WTC11 (cell line): ENCODE data around the gene EID2. TPM values are rescaled to one million over a fixed set of nuclear protein-coding genes. Genes with fewer than 3 reads are reported as not detected.
A peak's percentile ranks its signal among the peaks of the same experiment; 100 is the strongest.

Source experiments
- ATAC-seq: fragments of 200-7000 bp; cut with Tn5 transposase; 2 replicates; pipeline ENCODE4 v1.10.0; 2021; ENCODE audit warnings: mild to moderate bottlenecking, moderate library complexity
- CTCF ChIA-PET: fragments of 300-600 bp; sonication (Branson Sonifier 250); formaldehyde crosslinking; loops from one replicate; lab custom pipeline; 2021; ENCODE audit warnings: antibody characterized with exemption; lab: Charles Lee
- POLR2A ChIA-PET: fragments of 350-600 bp; sonication (Branson Sonifier 250); formaldehyde crosslinking; loops from one replicate; lab custom pipeline; 2021; ENCODE audit warnings: antibody characterized with exemption; lab: Charles Lee
- DNase-seq: peaks from one replicate; pipeline ENCODE4 v3.0.0; 2021; ENCODE audit warnings: low spot score
- H3K27ac Mint-ChIP-seq: 2 replicates; pipeline ENCODE4 v1.8.0; 2021; ENCODE audit warnings: mixed read lengths
- H3K27me3 Mint-ChIP-seq: 2 replicates; pipeline ENCODE4 v1.8.0; 2021; ENCODE audit warnings: low read depth, mild to moderate bottlenecking, moderate library complexity, mixed read lengths
- H3K36me3 Mint-ChIP-seq: 2 replicates; pipeline ENCODE4 v1.8.0; 2021; ENCODE audit warnings: mixed read lengths
- H3K4me1 Mint-ChIP-seq: 2 replicates; pipeline ENCODE4 v1.8.0; 2022; ENCODE audit warnings: mixed read lengths
- H3K4me3 Mint-ChIP-seq: 2 replicates; pipeline ENCODE4 v1.8.0; 2021; ENCODE audit warnings: mild to moderate bottlenecking, moderate library complexity, mixed read lengths
- H3K9me3 Mint-ChIP-seq: 2 replicates; pipeline ENCODE4 v1.8.0; 2021; ENCODE audit warnings: mixed read lengths
- ATF1 ChIP-seq: sonication (generic); formaldehyde crosslinking; IDR thresholded peaks from 2 replicates; pipeline ENCODE4 v1.8.1; 2023; ENCODE audit warnings: mild to moderate bottlenecking, moderate library complexity, missing genetic modification reagents
- CBFB ChIP-seq: sonication (generic); formaldehyde crosslinking; IDR thresholded peaks from 2 replicates; pipeline ENCODE4 v1.8.1; 2022; ENCODE audit warnings: mild to moderate bottlenecking, low read depth, missing genetic modification reagents
- CREB1 ChIP-seq: sonication (generic); formaldehyde crosslinking; IDR thresholded peaks from 2 replicates; pipeline ENCODE4 v1.8.0; 2023; ENCODE audit warnings: mild to moderate bottlenecking, missing genetic modification reagents
- ETV6 ChIP-seq: sonication (generic); formaldehyde crosslinking; IDR thresholded peaks from 2 replicates; pipeline ENCODE4 v1.8.1; 2022; ENCODE audit warnings: mild to moderate bottlenecking, missing genetic modification reagents
- FOXJ3 ChIP-seq: sonication (generic); formaldehyde crosslinking; IDR thresholded peaks from 2 replicates; pipeline ENCODE4 v1.9.0; 2021; ENCODE audit warnings: missing genetic modification reagents, mild to moderate bottlenecking, borderline replicate concordance
- FOXK1 ChIP-seq: sonication (generic); formaldehyde crosslinking; IDR thresholded peaks from 2 replicates; pipeline ENCODE4 v1.8.0; 2022; ENCODE audit warnings: mild to moderate bottlenecking, moderate library complexity, missing genetic modification reagents
- GABPB1 ChIP-seq: sonication (generic); formaldehyde crosslinking; IDR thresholded peaks from 2 replicates; pipeline ENCODE4 v1.8.1; 2023; ENCODE audit warnings: mild to moderate bottlenecking, missing genetic modification reagents
- JUN ChIP-seq: sonication (generic); formaldehyde crosslinking; IDR thresholded peaks from 2 replicates; pipeline ENCODE4 v1.8.0; 2023; ENCODE audit warnings: mild to moderate bottlenecking, missing genetic modification reagents
- KAT7 ChIP-seq: sonication (generic); formaldehyde crosslinking; IDR thresholded peaks from 2 replicates; pipeline ENCODE4 v1.8.1; 2023; ENCODE audit warnings: missing genetic modification reagents, mild to moderate bottlenecking, borderline replicate concordance
- MXD4 ChIP-seq: fragments of 250-450 bp; sonication (Bioruptor Pico); IDR thresholded peaks from 2 replicates; pipeline ENCODE4 v1.8.0; 2021; ENCODE audit warnings: mild to moderate bottlenecking, moderate library complexity, borderline replicate concordance
- MYBL2 ChIP-seq: sonication (generic); formaldehyde crosslinking; IDR thresholded peaks from 2 replicates; pipeline ENCODE4 v1.8.1; 2023; ENCODE audit warnings: mild to moderate bottlenecking, moderate library complexity, missing genetic modification reagents
- NFATC4 ChIP-seq: fragments of 250-450 bp; sonication (Bioruptor Pico); IDR thresholded peaks from 2 replicates; pipeline ENCODE4 v1.9.0; 2021; ENCODE audit warnings: mild to moderate bottlenecking
- NR2C2 ChIP-seq: sonication (generic); formaldehyde crosslinking; IDR thresholded peaks from 2 replicates; pipeline ENCODE4 v1.8.0; 2022; ENCODE audit warnings: mild to moderate bottlenecking, missing genetic modification reagents
- RELA ChIP-seq: sonication (generic); formaldehyde crosslinking; IDR thresholded peaks from 2 replicates; pipeline ENCODE4 v1.8.1; 2022; ENCODE audit warnings: missing genetic modification reagents, mild to moderate bottlenecking, borderline replicate concordance
- SMAD3 ChIP-seq: sonication (generic); formaldehyde crosslinking; IDR thresholded peaks from 2 replicates; pipeline ENCODE4 v1.8.0; 2022; ENCODE audit warnings: missing genetic modification reagents, mild to moderate bottlenecking, borderline replicate concordance
- SOX15 ChIP-seq: fragments of 250-450 bp; sonication (Bioruptor Pico); IDR thresholded peaks from 2 replicates; pipeline ENCODE4 v1.9.0; 2021; ENCODE audit warnings: mild to moderate bottlenecking
- TEAD1 ChIP-seq: sonication (generic); formaldehyde crosslinking; IDR thresholded peaks from 2 replicates; pipeline ENCODE4 v1.8.0; 2022; ENCODE audit warnings: mild to moderate bottlenecking, missing genetic modification reagents
- TEAD4 ChIP-seq: sonication (generic); formaldehyde crosslinking; IDR thresholded peaks from 2 replicates; pipeline ENCODE4 v1.8.0; 2022; ENCODE audit warnings: mild to moderate bottlenecking, missing genetic modification reagents
- ZNF671 ChIP-seq: fragments of 250-450 bp; sonication (Bioruptor Pico); IDR thresholded peaks from 2 replicates; pipeline ENCODE4 v1.8.0; 2021; ENCODE audit warnings: mild to moderate bottlenecking
- total RNA-seq: library from RNA; stranded (reverse); gene quantifications from 3 replicates; pipeline ENCODE4 v1.2.3, GENCODE V29; 2021
- TF ChIP-seq, protein P1 (sequence below): fragments of 200-600 bp; IDR thresholded peaks from 2 replicates; pipeline ENCODE4 v1.8.0; 2022; ENCODE audit warnings: antibody characterized with exemption
- TF ChIP-seq, protein P2 (sequence below): sonication (generic); formaldehyde crosslinking; IDR thresholded peaks from 2 replicates; pipeline ENCODE4 v1.8.0; 2022; ENCODE audit warnings: missing genetic modification reagents
- TF ChIP-seq, protein P3 (sequence below): fragments of 250-450 bp; sonication (Bioruptor Pico); IDR thresholded peaks from 2 replicates; pipeline ENCODE4 v1.8.0; 2021; ENCODE audit warnings: mild to moderate bottlenecking
- TF ChIP-seq, protein P4 (sequence below): sonication (generic); formaldehyde crosslinking; IDR thresholded peaks from 2 replicates; pipeline ENCODE4 v1.8.1; 2022; ENCODE audit warnings: mild to moderate bottlenecking, moderate library complexity, missing genetic modification reagents

The EID2 gene
- total RNA-seq, 1 experiment from 2014 or later: 21.5 TPM

DNA sequence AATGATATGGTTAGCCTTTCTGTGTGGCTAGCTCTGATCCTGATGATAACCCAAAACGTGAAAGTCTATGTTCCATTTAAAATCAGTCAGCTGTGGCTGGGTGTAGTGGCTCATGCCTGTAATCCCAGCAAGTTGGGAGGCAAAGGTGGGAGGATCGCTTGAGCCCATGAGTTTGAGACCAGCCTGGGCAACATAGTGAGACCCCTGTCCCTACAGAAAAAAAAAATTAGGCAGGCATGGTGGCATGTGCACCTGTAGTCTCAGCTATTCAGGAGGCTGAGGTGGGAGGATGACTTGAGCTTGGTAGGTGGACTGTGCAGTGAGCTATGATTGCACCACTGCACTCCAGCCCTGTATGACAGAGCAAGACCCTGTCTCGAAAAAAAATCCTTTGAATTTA, 6.2 kb downstream of the EID2 start (continued):
- TF ChIP-seq NFATC4 (CRISPR knock-in tag) (no peak), SOX15 (CRISPR knock-in tag) (no peak), MYBL2 (no peak), TEAD4 (no peak), TEAD1 (no peak), FOXJ3 (CRISPR knock-in tag) (no peak)

DNA sequence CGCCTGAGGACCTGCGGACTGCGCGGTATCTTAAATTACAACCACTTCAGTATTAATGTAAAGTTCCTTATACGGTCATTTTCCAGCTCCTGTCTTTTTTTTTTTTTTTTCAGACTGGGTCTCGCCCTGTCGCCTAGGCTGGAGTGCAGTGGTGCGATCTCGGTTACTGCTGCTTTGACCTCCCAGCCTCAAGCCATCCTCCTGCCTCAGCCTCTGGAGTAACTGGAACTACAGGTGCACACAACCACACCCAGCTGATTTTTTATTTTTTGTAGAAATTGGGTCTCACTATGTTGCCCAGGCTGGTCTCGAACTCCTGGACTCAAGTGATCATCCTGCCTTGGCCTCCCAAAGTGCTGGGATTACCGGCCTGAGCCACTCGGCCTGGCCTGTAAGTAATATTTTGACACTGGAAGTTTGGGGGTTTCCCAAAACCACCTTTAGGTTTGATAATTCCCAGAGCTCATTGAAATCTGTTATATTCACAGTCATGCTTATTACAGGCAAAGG, 6.9 kb downstream of the EID2 start:
- POLR2A ChIA-PET: interaction anchor here (1.1 kb wide), 1 partner anchor 59 kb away, joined by 3 read pairs; no protein-coding TSS in a partner anchor
- DNase-seq (no peak), ATAC-seq (no peak)
- Mint-ChIP-seq H3K9me3 (no peaks in the 10 kb centered on the region), H3K4me1 (peaks cover 8% of the 10 kb centered on the region), H3K4me3 (peak overlapping the region; percentile 91), H3K36me3 (no peaks in the 10 kb centered on the region), H3K27ac (no peak overlapping the region), H3K27me3 (peaks cover 10% of the 10 kb centered on the region)
- CTCF ChIA-PET: interaction anchor here (0.9 to 3.5 kb wide), 15 partner anchors 9 to 142 kb away, joined by 3 to 66 read pairs (median 6); partner anchors contain the start of genes MED29, PAF1, RPS16 and SELENOV
- TF ChIP-seq, protein P1, sequence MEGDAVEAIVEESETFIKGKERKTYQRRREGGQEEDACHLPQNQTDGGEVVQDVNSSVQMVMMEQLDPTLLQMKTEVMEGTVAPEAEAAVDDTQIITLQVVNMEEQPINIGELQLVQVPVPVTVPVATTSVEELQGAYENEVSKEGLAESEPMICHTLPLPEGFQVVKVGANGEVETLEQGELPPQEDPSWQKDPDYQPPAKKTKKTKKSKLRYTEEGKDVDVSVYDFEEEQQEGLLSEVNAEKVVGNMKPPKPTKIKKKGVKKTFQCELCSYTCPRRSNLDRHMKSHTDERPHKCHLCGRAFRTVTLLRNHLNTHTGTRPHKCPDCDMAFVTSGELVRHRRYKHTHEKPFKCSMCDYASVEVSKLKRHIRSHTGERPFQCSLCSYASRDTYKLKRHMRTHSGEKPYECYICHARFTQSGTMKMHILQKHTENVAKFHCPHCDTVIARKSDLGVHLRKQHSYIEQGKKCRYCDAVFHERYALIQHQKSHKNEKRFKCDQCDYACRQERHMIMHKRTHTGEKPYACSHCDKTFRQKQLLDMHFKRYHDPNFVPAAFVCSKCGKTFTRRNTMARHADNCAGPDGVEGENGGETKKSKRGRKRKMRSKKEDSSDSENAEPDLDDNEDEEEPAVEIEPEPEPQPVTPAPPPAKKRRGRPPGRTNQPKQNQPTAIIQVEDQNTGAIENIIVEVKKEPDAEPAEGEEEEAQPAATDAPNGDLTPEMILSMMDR: no peak
- TF ChIP-seq MXD4 (CRISPR knock-in tag): no peak
- TF ChIP-seq, protein P2, sequence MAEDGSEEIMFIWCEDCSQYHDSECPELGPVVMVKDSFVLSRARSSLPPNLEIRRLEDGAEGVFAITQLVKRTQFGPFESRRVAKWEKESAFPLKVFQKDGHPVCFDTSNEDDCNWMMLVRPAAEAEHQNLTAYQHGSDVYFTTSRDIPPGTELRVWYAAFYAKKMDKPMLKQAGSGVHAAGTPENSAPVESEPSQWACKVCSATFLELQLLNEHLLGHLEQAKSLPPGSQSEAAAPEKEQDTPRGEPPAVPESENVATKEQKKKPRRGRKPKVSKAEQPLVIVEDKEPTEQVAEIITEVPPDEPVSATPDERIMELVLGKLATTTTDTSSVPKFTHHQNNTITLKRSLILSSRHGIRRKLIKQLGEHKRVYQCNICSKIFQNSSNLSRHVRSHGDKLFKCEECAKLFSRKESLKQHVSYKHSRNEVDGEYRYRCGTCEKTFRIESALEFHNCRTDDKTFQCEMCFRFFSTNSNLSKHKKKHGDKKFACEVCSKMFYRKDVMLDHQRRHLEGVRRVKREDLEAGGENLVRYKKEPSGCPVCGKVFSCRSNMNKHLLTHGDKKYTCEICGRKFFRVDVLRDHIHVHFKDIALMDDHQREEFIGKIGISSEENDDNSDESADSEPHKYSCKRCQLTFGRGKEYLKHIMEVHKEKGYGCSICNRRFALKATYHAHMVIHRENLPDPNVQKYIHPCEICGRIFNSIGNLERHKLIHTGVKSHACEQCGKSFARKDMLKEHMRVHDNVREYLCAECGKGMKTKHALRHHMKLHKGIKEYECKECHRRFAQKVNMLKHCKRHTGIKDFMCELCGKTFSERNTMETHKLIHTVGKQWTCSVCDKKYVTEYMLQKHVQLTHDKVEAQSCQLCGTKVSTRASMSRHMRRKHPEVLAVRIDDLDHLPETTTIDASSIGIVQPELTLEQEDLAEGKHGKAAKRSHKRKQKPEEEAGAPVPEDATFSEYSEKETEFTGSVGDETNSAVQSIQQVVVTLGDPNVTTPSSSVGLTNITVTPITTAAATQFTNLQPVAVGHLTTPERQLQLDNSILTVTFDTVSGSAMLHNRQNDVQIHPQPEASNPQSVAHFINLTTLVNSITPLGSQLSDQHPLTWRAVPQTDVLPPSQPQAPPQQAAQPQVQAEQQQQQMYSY (CRISPR knock-in tag): no peak
- TF ChIP-seq JUN (CRISPR knock-in tag): no peak
- no peak for TF ChIP-seq SMAD3 (CRISPR knock-in tag)
- no peak for TF ChIP-seq CREB1 (CRISPR knock-in tag)

DNA sequence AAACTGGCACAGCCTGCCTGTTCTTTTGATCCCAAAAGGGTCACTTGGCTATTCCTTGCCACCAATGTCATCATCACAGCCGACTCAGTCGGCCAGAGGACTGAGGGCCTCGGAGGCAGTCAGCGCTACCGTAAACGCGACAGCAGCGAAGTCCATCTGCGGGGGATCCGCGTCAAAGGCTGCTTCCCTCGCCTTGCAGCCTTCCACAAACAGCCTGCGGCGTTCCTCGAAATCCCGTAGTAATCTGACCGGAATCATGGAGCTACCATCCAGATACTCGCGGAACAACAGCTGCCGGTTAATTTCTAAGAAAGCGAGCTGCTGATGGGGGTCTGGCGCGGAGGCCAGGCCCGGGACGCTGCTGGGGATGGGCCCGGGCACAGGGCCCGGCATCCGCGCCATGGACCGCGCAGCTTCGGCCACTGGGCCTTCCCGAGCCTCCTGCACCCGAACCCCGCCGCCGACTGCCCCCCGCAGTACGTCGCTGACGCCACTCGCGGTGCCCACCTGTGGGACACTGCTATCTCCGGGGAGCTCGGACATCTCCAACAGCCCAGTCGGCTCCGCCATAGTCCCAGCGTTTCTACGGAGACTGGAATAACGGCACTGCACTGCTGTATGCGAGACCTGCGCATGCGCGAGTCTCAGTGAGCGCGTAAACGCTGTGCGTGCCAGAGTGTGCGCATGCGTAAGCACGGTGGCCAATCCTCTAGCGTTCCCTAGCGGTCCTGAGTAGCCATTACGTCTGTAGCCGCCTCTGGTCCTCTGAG, 7.5 kb downstream of the EID2 start, which contains the start of gene EID2B:
Gene EID2B, minus strand, starts transcription at position 620 of the 770 bp plus-strand sequence. Its CDS starts 50 bp downstream, at position 570.
- DNase-seq: peak; percentile 95
- POLR2A ChIA-PET: interaction anchor here (0.9 to 1.1 kb wide), 2 partner anchors 17 to 58 kb away, joined by 3 to 6 read pairs; partner anchors contain the start of gene SELENOV
- H3K27ac Mint-ChIP-seq: no peak within 1 kb of the TSS
- no peaks in the 10 kb centered on the region for H3K9me3 Mint-ChIP-seq
- H3K36me3 Mint-ChIP-seq: no peaks in the 10 kb centered on the region
- peak within 1 kb of the TSS; percentile 91 for H3K4me3 Mint-ChIP-seq
- H3K4me1 Mint-ChIP-seq: peaks cover 6% of the 10 kb centered on the region
- ATAC-seq: peak; percentile 94
- CTCF ChIA-PET: interaction anchor here (0.6 to 3.5 kb wide), 23 partner anchors 10 to 1833 kb away, joined by 3 to 66 read pairs (median 4); partner anchors contain the start of genes MED29, PAF1, PLEKHG2 and RPS16
- H3K27me3 Mint-ChIP-seq: peaks cover 10% of the 10 kb centered on the region
- TF ChIP-seq, protein P3, sequence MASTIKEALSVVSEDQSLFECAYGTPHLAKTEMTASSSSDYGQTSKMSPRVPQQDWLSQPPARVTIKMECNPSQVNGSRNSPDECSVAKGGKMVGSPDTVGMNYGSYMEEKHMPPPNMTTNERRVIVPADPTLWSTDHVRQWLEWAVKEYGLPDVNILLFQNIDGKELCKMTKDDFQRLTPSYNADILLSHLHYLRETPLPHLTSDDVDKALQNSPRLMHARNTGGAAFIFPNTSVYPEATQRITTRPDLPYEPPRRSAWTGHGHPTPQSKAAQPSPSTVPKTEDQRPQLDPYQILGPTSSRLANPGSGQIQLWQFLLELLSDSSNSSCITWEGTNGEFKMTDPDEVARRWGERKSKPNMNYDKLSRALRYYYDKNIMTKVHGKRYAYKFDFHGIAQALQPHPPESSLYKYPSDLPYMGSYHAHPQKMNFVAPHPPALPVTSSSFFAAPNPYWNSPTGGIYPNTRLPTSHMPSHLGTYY (CRISPR knock-in tag): no peak
- TF ChIP-seq CBFB (CRISPR knock-in tag) (0 out of 2 replicates have a peak, but pooled peaks have one; percentile 66), FOXK1 (peak; percentile 65), ZNF671 (CRISPR knock-in tag) (no peak), JUN (CRISPR knock-in tag) (no peak), ATF1 (CRISPR knock-in tag) (0 out of 2 replicates have a peak, but pooled peaks have one; percentile 75), NR2C2 (CRISPR knock-in tag) (no peak), KAT7 (CRISPR knock-in tag) (peak; percentile 81; the same call in 1 of the 2 replicates), ETV6 (peak; percentile 67; the same call in 1 of the 2 replicates), GABPB1 (peak; percentile 43; the same call in 1 of the 2 replicates), RELA (CRISPR knock-in tag) (peak; percentile 52; the same call in 1 of the 2 replicates)
- TF ChIP-seq, protein P4, sequence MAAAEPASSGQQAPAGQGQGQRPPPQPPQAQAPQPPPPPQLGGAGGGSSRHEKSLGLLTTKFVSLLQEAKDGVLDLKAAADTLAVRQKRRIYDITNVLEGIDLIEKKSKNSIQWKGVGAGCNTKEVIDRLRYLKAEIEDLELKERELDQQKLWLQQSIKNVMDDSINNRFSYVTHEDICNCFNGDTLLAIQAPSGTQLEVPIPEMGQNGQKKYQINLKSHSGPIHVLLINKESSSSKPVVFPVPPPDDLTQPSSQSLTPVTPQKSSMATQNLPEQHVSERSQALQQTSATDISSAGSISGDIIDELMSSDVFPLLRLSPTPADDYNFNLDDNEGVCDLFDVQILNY (CRISPR knock-in tag): 0 out of 2 replicates have a peak, but pooled peaks have one; percentile 60
- TF ChIP-seq, protein P1: peak; percentile 95
